ENCODE data around the gene NFYB.

DNA sequence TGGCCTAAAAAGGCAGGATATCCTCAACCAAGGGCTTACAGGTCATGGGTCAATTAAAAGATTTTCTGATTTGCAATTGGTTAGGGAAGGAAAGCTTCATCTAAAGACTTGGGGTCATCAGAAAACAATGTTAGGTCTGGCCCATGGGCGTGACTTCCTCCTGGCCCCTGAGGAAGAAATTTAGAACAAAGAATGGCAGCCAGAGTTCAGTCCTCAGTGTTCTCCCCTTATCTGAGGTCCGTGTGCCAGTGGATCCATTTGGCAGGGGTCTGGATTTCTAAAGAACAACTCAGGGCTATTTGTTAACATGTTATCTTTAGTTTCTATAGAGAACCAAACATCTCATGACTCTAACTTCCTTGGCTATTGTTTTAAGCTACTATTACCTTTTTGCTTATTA lies 27.8 kb upstream of the NFYB start:
- TF ChIP-seq, protein P1, sequence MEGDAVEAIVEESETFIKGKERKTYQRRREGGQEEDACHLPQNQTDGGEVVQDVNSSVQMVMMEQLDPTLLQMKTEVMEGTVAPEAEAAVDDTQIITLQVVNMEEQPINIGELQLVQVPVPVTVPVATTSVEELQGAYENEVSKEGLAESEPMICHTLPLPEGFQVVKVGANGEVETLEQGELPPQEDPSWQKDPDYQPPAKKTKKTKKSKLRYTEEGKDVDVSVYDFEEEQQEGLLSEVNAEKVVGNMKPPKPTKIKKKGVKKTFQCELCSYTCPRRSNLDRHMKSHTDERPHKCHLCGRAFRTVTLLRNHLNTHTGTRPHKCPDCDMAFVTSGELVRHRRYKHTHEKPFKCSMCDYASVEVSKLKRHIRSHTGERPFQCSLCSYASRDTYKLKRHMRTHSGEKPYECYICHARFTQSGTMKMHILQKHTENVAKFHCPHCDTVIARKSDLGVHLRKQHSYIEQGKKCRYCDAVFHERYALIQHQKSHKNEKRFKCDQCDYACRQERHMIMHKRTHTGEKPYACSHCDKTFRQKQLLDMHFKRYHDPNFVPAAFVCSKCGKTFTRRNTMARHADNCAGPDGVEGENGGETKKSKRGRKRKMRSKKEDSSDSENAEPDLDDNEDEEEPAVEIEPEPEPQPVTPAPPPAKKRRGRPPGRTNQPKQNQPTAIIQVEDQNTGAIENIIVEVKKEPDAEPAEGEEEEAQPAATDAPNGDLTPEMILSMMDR (conservative IDR thresholded peaks at IDR 0.05; ENCODE audit: low read depth, low read length) = no peak
- no peak for TF ChIP-seq EZH2 (IDR thresholded peaks at IDR 0.05; ENCODE audit: borderline replicate concordance, low read depth, low read length, poor library complexity, severe bottlenecking)
